ENCODE results near the gene TVP23B.
"Not testable (repeated sequence)": the region's sequence is repeated elsewhere in the genome, so short reads cannot be mapped to it uniquely, and the experiment has no call there.

DNA sequence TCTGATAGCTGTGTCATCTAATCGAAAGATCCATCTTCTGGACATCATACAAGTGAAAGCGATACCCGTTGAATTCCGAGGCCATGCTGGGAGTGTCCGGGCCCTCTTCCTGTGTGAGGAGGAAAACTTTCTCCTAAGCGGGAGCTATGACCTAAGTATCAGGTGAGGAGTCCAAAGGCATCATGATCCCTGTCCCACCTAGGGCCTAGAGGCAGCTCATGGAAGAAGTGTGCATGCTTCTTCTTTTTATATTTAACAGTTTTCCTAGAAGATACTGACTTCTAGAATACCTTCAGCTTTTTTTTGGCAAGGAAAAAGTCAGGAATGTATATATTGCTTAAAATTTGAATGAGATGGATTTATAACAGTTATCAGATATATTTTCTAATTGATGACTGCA, 22.6 kb upstream of the TVP23B start:
- not testable (repeated sequence) for TF ChIP-seq POLR2A (IDR thresholded peaks at IDR 0.05)
- TF ChIP-seq, protein P1, sequence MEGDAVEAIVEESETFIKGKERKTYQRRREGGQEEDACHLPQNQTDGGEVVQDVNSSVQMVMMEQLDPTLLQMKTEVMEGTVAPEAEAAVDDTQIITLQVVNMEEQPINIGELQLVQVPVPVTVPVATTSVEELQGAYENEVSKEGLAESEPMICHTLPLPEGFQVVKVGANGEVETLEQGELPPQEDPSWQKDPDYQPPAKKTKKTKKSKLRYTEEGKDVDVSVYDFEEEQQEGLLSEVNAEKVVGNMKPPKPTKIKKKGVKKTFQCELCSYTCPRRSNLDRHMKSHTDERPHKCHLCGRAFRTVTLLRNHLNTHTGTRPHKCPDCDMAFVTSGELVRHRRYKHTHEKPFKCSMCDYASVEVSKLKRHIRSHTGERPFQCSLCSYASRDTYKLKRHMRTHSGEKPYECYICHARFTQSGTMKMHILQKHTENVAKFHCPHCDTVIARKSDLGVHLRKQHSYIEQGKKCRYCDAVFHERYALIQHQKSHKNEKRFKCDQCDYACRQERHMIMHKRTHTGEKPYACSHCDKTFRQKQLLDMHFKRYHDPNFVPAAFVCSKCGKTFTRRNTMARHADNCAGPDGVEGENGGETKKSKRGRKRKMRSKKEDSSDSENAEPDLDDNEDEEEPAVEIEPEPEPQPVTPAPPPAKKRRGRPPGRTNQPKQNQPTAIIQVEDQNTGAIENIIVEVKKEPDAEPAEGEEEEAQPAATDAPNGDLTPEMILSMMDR (IDR thresholded peaks at IDR 0.05): not testable (repeated sequence)
